UCSD-AML1 (cell line): ENCODE data around the gene PTRHD1.

Source experiments
- DNase-seq: peaks from one replicate; lab custom pipeline; 2025; ENCODE audit not compliant: unreplicated experiment; lab: John Stamatoyannopoulos, UW

Gene PTRHD1

GRCh38 chr2:24762518-24762917 is 30.7 kb downstream of the PTRHD1 start:
- no peak for DNase-seq

- DNase-seq, result no peak
Observed at GRCh38 chr2:24761866-24762265, 31.3 kb downstream of the PTRHD1 start.

- no peak for DNase-seq
Observed at GRCh38 chr2:24756789-24757188, 36.4 kb downstream of the PTRHD1 start.

- no peak for DNase-seq
Observed at GRCh38 chr2:24754985-24755705, 38.0 kb downstream of the PTRHD1 start.

GRCh38 chr2:24749069-24749691 is 44.0 kb downstream of the PTRHD1 start:
- no peak for DNase-seq

GRCh38 chr2:24747299-24747698 is 45.9 kb downstream of the PTRHD1 start:
- no peak for DNase-seq

- DNase-seq, result no peak
Observed at GRCh38 chr2:24745825-24746224, 47.4 kb downstream of the PTRHD1 start.

GRCh38 chr2:24744356-24744755 is 48.8 kb downstream of the PTRHD1 start:
- DNase-seq, result no peak

- no peak for DNase-seq
Observed at GRCh38 chr2:24743924-24744323, 49.3 kb downstream of the PTRHD1 start.

- no peak for DNase-seq
Observed at GRCh38 chr2:24742730-24743129, 50.5 kb downstream of the PTRHD1 start.

GRCh38 chr2:24740142-24740541 is 53.0 kb downstream of the PTRHD1 start:
- no peak for DNase-seq
